ENCODE results near the gene TBX5. TPM values are rescaled to one million over a fixed set of nuclear protein-coding genes. Genes with fewer than 3 reads are reported as not detected.

The TBX5 gene
- total and polyA plus RNA-seq, 9 of the 15 experiments (the other 6 are each of a cell fraction or from before 2014, with no cell fraction given) = not detected

GRCh38 chr12:114412825-114413749 is 7.1 kb upstream of the TBX5 start:
- no peak overlapping the region for H3K9ac ChIP-seq (ENCODE audit: insufficient read depth in 1 of 2, low read depth in 2 of 2, low read length in 2 of 2)
- no peaks in the 10 kb centered on the region for H3K36me3 ChIP-seq (ENCODE audit: control insufficient read depth, insufficient read depth, low read length)
- H3K4me2 ChIP-seq (ENCODE audit: insufficient read depth, low read length) = no peak overlapping the region
- no TSS peak for BruUV-seq (replicated peaks)
- H2AFZ ChIP-seq (ENCODE audit: low read depth, low read length) = no peak overlapping the region
- peaks cover 0 to 6% of the 10 kb centered on the region in 2 experiments; a peak in 2 of 5 replicates for H3K4me1 ChIP-seq (replicated peaks in 1 of 2; ENCODE audit: control insufficient read depth in 2 of 2, insufficient read depth in 2 of 2, low read length in 2 of 2)
- peaks cover 35 to 82% of the 10 kb centered on the region in 2 experiments for H3K27me3 ChIP-seq (ENCODE audit: control insufficient read depth in 2 of 2, insufficient read depth in 2 of 2, low read length in 2 of 2)
- intact Hi-C loops (cut with micrococcal nuclease) = no loop called here
- TF ChIP-seq ZNF780A (CRISPR knock-in tag; IDR thresholded peaks at IDR 0.05) (no peak), NFATC3 (IDR thresholded peaks at IDR 0.05) (no peak), NR2C2 (CRISPR knock-in tag; IDR thresholded peaks at IDR 0.05) (no peak), NR2C2 (tag; IDR thresholded peaks at IDR 0.05) (no peak), ZNF699 (CRISPR knock-in tag; IDR thresholded peaks at IDR 0.05; ENCODE audit: insufficient replicate concordance) (no peak), ZSCAN29 (IDR thresholded peaks at IDR 0.05) (no peak), MTA3 (IDR thresholded peaks at IDR 0.05; ENCODE audit: borderline replicate concordance) (no peak), MYC (IDR thresholded peaks at IDR 0.05; ENCODE audit: low read depth, low read length) (no peak), MYC (CRISPR knock-in tag; IDR thresholded peaks at IDR 0.05; ENCODE audit: borderline replicate concordance, low read depth) (no peak)
- no peaks in the 10 kb centered on the region for H3K9me1 ChIP-seq (ENCODE audit: control insufficient read depth, insufficient read depth, low read length)
- no peak for ATAC-seq
- no peak for DNase-seq (ENCODE audit: extremely low read depth in 1 of 4, low spot score in 3 of 4)
- no peak for FAIRE-seq
- no peaks in the 10 kb centered on the region for H3K9me3 ChIP-seq (replicated peaks; ENCODE audit: control insufficient read depth, insufficient read depth, low read depth, low read length)
- H4K20me1 ChIP-seq (replicated peaks; ENCODE audit: control insufficient read depth, insufficient read depth, low read length) = peaks cover 4% of the 10 kb centered on the region; the same call in 1 of the 2 replicates
- in situ Hi-C loops (cut with MboI) = no loop called here
- ChIA-PET CTCF (ENCODE audit: low intra/inter-chr PET ratio) (no interaction called here), POLR2A (no interaction called here)
- no peak overlapping the region for H3K4me3 ChIP-seq
- no peak overlapping the region for H3K27ac ChIP-seq (ENCODE audit: extremely low read depth, low read depth, low read length)
- WGBS (ENCODE audit: insufficient coverage, low coverage, missing lambda C conversion rate) = 1% methylated on average over 19 of the region's 20 CpGs
- H3K79me2 ChIP-seq (ENCODE audit: control insufficient read depth, insufficient read depth, low read length) = no peaks in the 10 kb centered on the region
